Activated B cell treated with CpG ODN at 0.5 μM for 24 hours (primary cell): Measurements from ENCODE around the gene GRK6. TPM values are rescaled to one million over a fixed set of nuclear protein-coding genes. Genes with fewer than 3 reads are reported as not detected.

Experiments used
- ATAC-seq: fragments of 200-7000 bp; cut with Tn5 transposase; one replicate; pipeline ENCODE4 v1.10.0; 2021; ENCODE audit warnings: low read depth, mild to moderate bottlenecking, moderate library complexity
- CTCF ChIA-PET: fragments of 350-600 bp; sonication (Branson Sonifier 250); formaldehyde crosslinking; loops from one replicate; lab custom pipeline; 2021; ENCODE audit warnings: antibody characterized with exemption; lab: Charles Lee
- POLR2A ChIA-PET: fragments of 350-600 bp; sonication (Branson Sonifier 250); formaldehyde crosslinking; loops from one replicate; lab custom pipeline; 2021; ENCODE audit warnings: antibody characterized with exemption; lab: Charles Lee
- DNase-seq: peaks from one replicate; pipeline ENCODE4 v3.0.0; 2022
- H3K27ac Mint-ChIP-seq: one replicate; pipeline ENCODE4 v1.8.0; 2020; ENCODE audit warnings: mixed read lengths
- H3K27me3 Mint-ChIP-seq: one replicate; pipeline ENCODE4 v1.8.0; 2021; ENCODE audit warnings: mixed read lengths
- H3K36me3 Mint-ChIP-seq: one replicate; pipeline ENCODE4 v1.8.0; 2021; ENCODE audit warnings: low read depth, mixed read lengths
- H3K4me1 Mint-ChIP-seq: one replicate; pipeline ENCODE4 v1.8.0; 2021; ENCODE audit warnings: mixed read lengths
- H3K4me3 Mint-ChIP-seq: one replicate; pipeline ENCODE4 v1.8.0; 2020; ENCODE audit warnings: mild to moderate bottlenecking, mixed read lengths
- H3K9me3 Mint-ChIP-seq: one replicate; pipeline ENCODE4 v1.8.0; 2020; ENCODE audit warnings: mixed read lengths
- intact Hi-C: fragments of 100-400 bp; cut with micrococcal nuclease; formaldehyde crosslinking; loops from one replicate; pipeline ENCODE4 v1.15.1; 2024
- total RNA-seq: library from RNA; stranded (reverse); gene quantifications from 2 replicates; pipeline ENCODE4 v1.2.3, GENCODE V29; 2022
- TF ChIP-seq, protein P1 (sequence below): fragments of 200-600 bp; IDR thresholded peaks from one replicate; pipeline ENCODE4 v1.8.0; 2022; ENCODE audit warnings: antibody characterized with exemption, mild to moderate bottlenecking

Gene GRK6
- total RNA-seq, 1 donor from 2014 or later: 92.6 TPM

DNA sequence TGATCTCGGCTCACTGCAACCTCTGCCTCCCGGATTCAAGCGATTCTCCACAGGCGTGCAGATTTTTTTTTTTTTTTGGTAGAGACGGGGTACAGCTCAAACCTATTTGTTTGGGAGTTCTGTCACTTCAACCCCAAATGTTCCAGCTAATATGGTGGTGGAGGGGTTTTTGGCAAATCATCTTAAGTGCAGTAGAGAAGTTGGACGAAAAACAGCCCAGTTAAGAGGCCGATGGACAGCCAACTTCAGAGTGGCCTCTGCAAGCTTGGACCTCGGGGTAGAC is 19.4 kb downstream of the GRK6 start:
- H3K36me3 Mint-ChIP-seq: peaks cover 20% of the 10 kb centered on the region
- POLR2A ChIA-PET: interaction anchor here (1.5 to 11.5 kb wide), 4 partner anchors 9 to 53 kb away, joined by 5 to 296 read pairs (median 42); partner anchors contain the start of gene GRK6
- DNase-seq (no peak), ATAC-seq (no peak)
- H3K4me1 Mint-ChIP-seq: peaks cover 41% of the 10 kb centered on the region
- peak overlapping the region; percentile 86 for H3K27ac Mint-ChIP-seq
- CTCF ChIA-PET: interaction anchor here (1.0 to 13.5 kb wide), 5 partner anchors 15 to 136 kb away, joined by 3 to 293 read pairs (median 7); partner anchors contain the start of gene PFN3
- peak overlapping the region; percentile 75 for H3K4me3 Mint-ChIP-seq
- H3K9me3 Mint-ChIP-seq: no peaks in the 10 kb centered on the region
- intact Hi-C loops: loop anchor here (1.0 to 2.0 kb wide), 3 partner anchors 15 to 41 kb away; partner anchors contain the start of gene GRK6
- no peaks in the 10 kb centered on the region for H3K27me3 Mint-ChIP-seq
- TF ChIP-seq, protein P1, sequence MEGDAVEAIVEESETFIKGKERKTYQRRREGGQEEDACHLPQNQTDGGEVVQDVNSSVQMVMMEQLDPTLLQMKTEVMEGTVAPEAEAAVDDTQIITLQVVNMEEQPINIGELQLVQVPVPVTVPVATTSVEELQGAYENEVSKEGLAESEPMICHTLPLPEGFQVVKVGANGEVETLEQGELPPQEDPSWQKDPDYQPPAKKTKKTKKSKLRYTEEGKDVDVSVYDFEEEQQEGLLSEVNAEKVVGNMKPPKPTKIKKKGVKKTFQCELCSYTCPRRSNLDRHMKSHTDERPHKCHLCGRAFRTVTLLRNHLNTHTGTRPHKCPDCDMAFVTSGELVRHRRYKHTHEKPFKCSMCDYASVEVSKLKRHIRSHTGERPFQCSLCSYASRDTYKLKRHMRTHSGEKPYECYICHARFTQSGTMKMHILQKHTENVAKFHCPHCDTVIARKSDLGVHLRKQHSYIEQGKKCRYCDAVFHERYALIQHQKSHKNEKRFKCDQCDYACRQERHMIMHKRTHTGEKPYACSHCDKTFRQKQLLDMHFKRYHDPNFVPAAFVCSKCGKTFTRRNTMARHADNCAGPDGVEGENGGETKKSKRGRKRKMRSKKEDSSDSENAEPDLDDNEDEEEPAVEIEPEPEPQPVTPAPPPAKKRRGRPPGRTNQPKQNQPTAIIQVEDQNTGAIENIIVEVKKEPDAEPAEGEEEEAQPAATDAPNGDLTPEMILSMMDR: no peak

DNA sequence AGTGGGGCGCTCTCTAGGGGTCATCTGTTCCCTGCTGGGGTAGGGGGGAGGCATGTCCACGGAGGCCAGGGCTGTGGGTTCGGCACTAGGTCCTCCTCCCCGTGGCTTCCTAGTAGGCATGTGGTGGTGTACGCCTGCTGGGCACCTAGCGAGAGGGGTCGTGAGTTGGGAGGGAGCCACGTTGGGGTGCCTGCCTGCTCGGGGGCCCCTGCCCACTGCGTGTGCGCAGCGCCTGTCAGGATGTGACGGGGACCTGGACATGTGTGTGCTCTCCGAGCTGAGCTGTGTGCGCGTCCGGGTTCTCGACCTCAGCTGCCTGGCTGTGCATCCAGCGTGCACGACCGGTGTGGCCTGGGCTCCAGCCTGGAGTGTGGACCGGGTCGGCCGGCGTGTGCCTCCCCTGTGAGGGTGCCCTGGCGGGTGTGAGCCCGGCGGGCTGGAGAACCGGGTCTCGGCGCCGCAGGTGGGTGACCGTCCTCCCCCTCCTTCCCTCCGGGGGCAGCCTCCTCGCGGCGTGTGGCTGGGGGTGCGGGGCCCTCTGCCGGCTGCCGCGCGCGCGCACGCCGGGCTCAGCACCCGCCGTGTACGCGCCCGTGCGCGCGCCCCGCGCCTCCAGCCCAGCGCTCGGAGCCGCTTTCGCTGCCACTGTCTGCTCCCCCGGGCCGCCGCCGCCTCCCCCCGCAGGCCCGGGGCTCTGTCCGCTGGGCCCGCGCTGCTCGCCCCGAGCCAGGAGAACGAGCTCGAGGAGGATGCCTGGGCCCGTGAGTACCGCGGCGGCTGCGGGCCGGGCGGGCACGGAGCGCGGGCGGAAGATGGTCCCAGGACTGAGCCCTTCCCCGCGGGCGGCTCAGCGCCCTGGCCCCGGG is 20.0 kb downstream of the GRK6 start, which contains the start of gene PRR7:
TSS of gene PRR7 (plus strand) at position 615 of the 866 bp plus-strand sequence. CDS start 8,254 bp downstream, outside the sequence.
- peaks cover 41% of the 10 kb centered on the region for H3K4me1 Mint-ChIP-seq
- intact Hi-C loops: loop anchor here (1.0 to 2.0 kb wide), 3 partner anchors 15 to 42 kb away; partner anchors contain the start of gene GRK6

DNA sequence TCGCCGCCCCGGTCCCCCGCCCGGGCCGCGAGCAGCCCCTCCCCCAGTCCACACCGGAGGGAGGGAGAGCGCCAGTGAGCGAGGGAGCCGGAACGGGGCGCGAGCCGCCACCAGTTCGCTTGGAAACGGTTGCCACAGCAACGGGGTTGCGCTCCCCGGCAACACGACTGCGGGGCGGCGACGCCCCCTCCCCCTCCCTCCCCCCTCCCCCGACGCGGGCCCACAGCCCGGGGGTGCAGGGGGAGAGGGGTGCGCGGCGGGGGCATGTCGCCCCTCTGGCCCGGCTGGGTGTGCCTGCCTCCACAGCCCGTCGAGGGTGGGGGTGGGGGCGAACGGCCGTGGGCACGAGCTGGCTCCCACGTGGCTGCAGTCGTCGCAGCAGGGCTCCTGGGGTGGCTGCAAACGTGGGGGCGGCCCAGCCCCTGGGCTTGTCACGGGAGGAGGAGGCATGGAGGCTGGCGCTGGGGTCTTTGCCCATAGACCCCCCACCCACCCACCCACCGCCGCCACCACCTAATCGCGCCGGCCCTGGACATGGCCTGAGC is 20.7 kb downstream of the GRK6 start:
- TF ChIP-seq, protein P1: no peak
- Mint-ChIP-seq H3K27me3 (no peaks in the 10 kb centered on the region), H3K36me3 (peaks cover 10% of the 10 kb centered on the region), H3K4me3 (peak overlapping the region; percentile 65), H3K27ac (no peak overlapping the region), H3K9me3 (no peaks in the 10 kb centered on the region), H3K4me1 (peaks cover 44% of the 10 kb centered on the region)
- CTCF ChIA-PET: interaction anchor here (1.6 to 13.5 kb wide), 3 partner anchors 16 to 44 kb away, joined by 4 to 293 read pairs (median 29); partner anchors contain the start of gene PFN3
- peak; percentile 9 for ATAC-seq
- intact Hi-C loops: loop anchor here (2.0 kb wide), 1 partner anchor 42 kb away; no protein-coding TSS in a partner anchor
- no peak for DNase-seq
- POLR2A ChIA-PET: interaction anchor here (0.5 to 11.5 kb wide), 7 partner anchors 8 to 60 kb away, joined by 3 to 296 read pairs (median 6); partner anchors contain the start of gene GRK6

More for the DNA sequence above, 20.0 kb downstream of the GRK6 start, which contains the start of gene PRR7:
- DNase-seq (peak; percentile 77), ATAC-seq (peak; percentile 64)
- peaks cover 16% of the 10 kb centered on the region for H3K36me3 Mint-ChIP-seq
- TF ChIP-seq, protein P1: no peak
- H3K4me3 Mint-ChIP-seq: peak within 1 kb of the TSS; percentile 75
- CTCF ChIA-PET: interaction anchor here (1.0 to 13.5 kb wide), 5 partner anchors 16 to 136 kb away, joined by 3 to 293 read pairs (median 7); partner anchors contain the start of gene PFN3
- no peaks in the 10 kb centered on the region for H3K27me3 Mint-ChIP-seq
- H3K27ac Mint-ChIP-seq: peak within 1 kb of the TSS; percentile 86
- no peaks in the 10 kb centered on the region for H3K9me3 Mint-ChIP-seq
- POLR2A ChIA-PET: interaction anchor here (0.5 to 11.5 kb wide), 7 partner anchors 8 to 60 kb away, joined by 3 to 296 read pairs (median 5); partner anchors contain the start of gene GRK6

DNA sequence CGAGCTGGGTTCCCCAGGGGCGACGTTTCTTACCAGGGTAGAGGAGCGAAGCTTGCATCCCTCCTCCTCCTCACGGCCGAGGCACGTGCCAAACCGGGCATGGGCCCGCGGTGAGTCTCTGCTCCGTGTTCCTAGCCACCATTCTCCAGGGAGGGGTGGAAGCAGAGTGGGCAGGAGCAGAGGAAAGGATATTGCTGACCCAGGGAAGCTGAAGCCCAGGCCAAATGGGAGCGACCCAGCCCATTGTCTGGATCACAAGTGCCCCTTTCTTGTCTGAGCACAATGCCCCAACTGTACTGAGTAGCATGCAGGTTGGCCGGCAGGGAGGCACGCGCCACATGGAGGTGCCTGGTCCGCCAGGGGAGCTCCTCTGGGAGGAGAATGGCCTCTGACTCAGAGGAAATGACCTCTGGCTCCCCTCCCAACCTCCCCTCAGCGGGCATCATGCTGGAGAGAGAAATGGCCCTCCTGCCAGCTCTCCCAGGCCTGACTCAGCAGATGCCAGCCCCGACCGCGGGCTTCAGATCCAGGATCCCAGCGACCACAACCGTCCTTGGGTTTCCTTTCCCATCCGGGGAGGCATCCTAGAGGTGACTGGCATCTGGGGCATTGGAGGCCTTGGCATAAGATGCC is 21.3 kb downstream of the GRK6 start:
- Mint-ChIP-seq H3K4me1 (peaks cover 45% of the 10 kb centered on the region), H3K9me3 (no peaks in the 10 kb centered on the region), H3K36me3 (peaks cover 4% of the 10 kb centered on the region), H3K27ac (peak overlapping the region; percentile 18), H3K4me3 (peak overlapping the region; percentile 65), H3K27me3 (no peaks in the 10 kb centered on the region)
- ATAC-seq (no peak), DNase-seq (no peak)
- ChIA-PET CTCF (interaction anchor here (1.6 to 13.5 kb wide), 2 partner anchors 16 to 44 kb away, joined by 4 to 293 read pairs; partner anchors contain the start of gene PFN3), POLR2A (interaction anchor here (0.6 to 11.5 kb wide), 9 partner anchors 7 to 75 kb away, joined by 3 to 296 read pairs (median 5); partner anchors contain the start of gene GRK6)
- TF ChIP-seq, protein P1: no peak
- intact Hi-C loops: loop anchor here (2.0 kb wide), 1 partner anchor 43 kb away; no protein-coding TSS in a partner anchor
